Lower leg skin (tissue), 3 donors: ENCODE results near the gene S1PR1.

ENCODE experiments used
- POLR2A ChIP-seq, 2 donors: fragments of 450-650 bp; IDR thresholded peaks; one replicate each; pipeline ENCODE4 v1.6.1; 2016 to 2017; ENCODE audit warnings: antibody characterized with exemption in 2 of 2, mild to moderate bottlenecking in 1 of 2, moderate library complexity in 1 of 2
- TF ChIP-seq, protein P1 (sequence below), 3 donors: fragments of 450-650 bp; IDR thresholded peaks; one replicate each; pipeline ENCODE4 v1.5.1; 2016; ENCODE audit warnings: antibody characterized with exemption in 3 of 3, mild to moderate bottlenecking in 3 of 3, moderate library complexity in 2 of 3

DNA sequence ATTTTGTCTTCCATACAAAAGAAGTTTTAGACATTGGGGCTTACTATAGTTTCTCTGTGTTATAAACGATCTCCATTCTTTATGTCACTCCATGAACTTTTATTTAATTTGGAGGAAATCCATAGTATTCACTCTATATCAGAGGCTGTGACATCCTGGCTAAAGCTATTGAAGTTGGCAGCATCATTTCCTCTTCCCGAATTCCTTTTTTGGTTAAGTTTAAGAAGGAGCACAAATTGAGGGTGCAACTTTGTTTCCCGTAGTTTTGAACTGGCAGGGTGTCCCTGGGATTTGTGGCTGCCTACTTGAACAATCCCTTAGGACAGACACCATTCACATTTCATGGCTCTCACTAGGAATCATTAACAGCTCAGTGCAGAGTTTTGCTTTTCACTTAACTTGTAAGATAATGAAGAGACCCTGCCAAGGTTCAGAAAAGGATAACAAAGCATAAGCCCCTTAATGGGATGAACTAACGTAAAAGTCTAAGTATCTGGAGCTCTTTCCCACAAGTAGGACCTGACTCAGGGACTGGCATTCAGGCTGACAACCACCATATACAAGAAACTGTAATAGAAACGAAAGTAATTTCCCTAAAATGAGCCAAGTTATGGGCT is 13.9 kb downstream of the S1PR1 start:
- TF ChIP-seq, protein P1, sequence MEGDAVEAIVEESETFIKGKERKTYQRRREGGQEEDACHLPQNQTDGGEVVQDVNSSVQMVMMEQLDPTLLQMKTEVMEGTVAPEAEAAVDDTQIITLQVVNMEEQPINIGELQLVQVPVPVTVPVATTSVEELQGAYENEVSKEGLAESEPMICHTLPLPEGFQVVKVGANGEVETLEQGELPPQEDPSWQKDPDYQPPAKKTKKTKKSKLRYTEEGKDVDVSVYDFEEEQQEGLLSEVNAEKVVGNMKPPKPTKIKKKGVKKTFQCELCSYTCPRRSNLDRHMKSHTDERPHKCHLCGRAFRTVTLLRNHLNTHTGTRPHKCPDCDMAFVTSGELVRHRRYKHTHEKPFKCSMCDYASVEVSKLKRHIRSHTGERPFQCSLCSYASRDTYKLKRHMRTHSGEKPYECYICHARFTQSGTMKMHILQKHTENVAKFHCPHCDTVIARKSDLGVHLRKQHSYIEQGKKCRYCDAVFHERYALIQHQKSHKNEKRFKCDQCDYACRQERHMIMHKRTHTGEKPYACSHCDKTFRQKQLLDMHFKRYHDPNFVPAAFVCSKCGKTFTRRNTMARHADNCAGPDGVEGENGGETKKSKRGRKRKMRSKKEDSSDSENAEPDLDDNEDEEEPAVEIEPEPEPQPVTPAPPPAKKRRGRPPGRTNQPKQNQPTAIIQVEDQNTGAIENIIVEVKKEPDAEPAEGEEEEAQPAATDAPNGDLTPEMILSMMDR (IDR thresholded peaks at IDR 0.05) = no peak
- TF ChIP-seq POLR2A (IDR thresholded peaks at IDR 0.05) = no peak
